ENCODE measurements around the gene KRT85. TPM values are rescaled to one million over a fixed set of nuclear protein-coding genes. Genes with fewer than 3 reads are reported as not detected.
A peak's percentile ranks its signal among the peaks of the same experiment; 100 is the strongest.

The KRT85 gene
- total RNA-seq, 1 experiment from 2014 or later: not detected

- Histone ChIP-seq H3K4me1 (replicated peaks; ENCODE audit: insufficient read depth) (no peaks in the 10 kb centered on the region), H3F3A (ENCODE audit: insufficient read depth, low read depth) (no peaks in the 10 kb centered on the region), H3K27me3 (ENCODE audit: insufficient read depth, low read depth) (no peaks in the 10 kb centered on the region), H3K27ac (no peak overlapping the region), H2AFZ (no peak overlapping the region), H3K4me2 (no peak overlapping the region), H3K9me3 (ENCODE audit: insufficient read depth, low read depth) (no peaks in the 10 kb centered on the region), H4K20me1 (ENCODE audit: insufficient read depth) (no peaks in the 10 kb centered on the region), H3K79me2 (ENCODE audit: low read depth) (no peaks in the 10 kb centered on the region), H3K36me3 (ENCODE audit: low read depth) (no peaks in the 10 kb centered on the region), H3K4me3 (no peak overlapping the region), H3K9me2 (ENCODE audit: insufficient read depth) (no peaks in the 10 kb centered on the region)
- POLR2A ChIA-PET (ENCODE audit: unreplicated experiment): no interaction called here
- intact Hi-C loops (cut with micrococcal nuclease; ENCODE audit: unreplicated experiment): no loop called here
- no peak for TF ChIP-seq CTCF (conservative IDR thresholded peaks at IDR 0.05)
- no peak for TF ChIP-seq EZH2 (IDR thresholded peaks at IDR 0.05; ENCODE audit: low read depth)
- CTCF ChIA-PET: no interaction called here
- BruUV-seq (replicated peaks): no TSS peak
- no peak for DNase-seq
These were observed 15.6 kb upstream of the KRT85 start for GRCh38 chr12:52382854-52383253.

- H3K4me2 ChIP-seq: no peak overlapping the region
- no peaks in the 10 kb centered on the region for H3K4me1 ChIP-seq (replicated peaks; ENCODE audit: insufficient read depth)
- ChIA-PET CTCF (no interaction called here), POLR2A (ENCODE audit: unreplicated experiment) (no interaction called here)
- H3K36me3 ChIP-seq (ENCODE audit: low read depth): no peaks in the 10 kb centered on the region
- no peaks in the 10 kb centered on the region for H3K9me2 ChIP-seq (ENCODE audit: insufficient read depth)
- no peaks in the 10 kb centered on the region for H3K79me2 ChIP-seq (ENCODE audit: low read depth)
- TF ChIP-seq EZH2 (IDR thresholded peaks at IDR 0.05; ENCODE audit: low read depth) (no peak), CTCF (conservative IDR thresholded peaks at IDR 0.05) (no peak)
- no peak overlapping the region for H3K4me3 ChIP-seq
- H3K27ac ChIP-seq: no peak overlapping the region
- BruUV-seq (replicated peaks): no TSS peak
- H3K27me3 ChIP-seq (ENCODE audit: insufficient read depth, low read depth): no peaks in the 10 kb centered on the region
- H3K9me3 ChIP-seq (ENCODE audit: insufficient read depth, low read depth): no peaks in the 10 kb centered on the region
- H3F3A ChIP-seq (ENCODE audit: insufficient read depth, low read depth): no peaks in the 10 kb centered on the region
- DNase-seq: no peak
- H2AFZ ChIP-seq: no peak overlapping the region
- no peaks in the 10 kb centered on the region for H4K20me1 ChIP-seq (ENCODE audit: insufficient read depth)
- intact Hi-C loops (cut with micrococcal nuclease; ENCODE audit: unreplicated experiment): no loop called here
These were observed 13.9 kb upstream of the KRT85 start for GRCh38 chr12:52381206-52381605.

- BruUV-seq (replicated peaks): no TSS peak
- H4K20me1 ChIP-seq (ENCODE audit: insufficient read depth): no peaks in the 10 kb centered on the region
- DNase-seq: peak in 1 of 2 experiments; percentile 47
- no peaks in the 10 kb centered on the region for H3K9me2 ChIP-seq (ENCODE audit: insufficient read depth)
- TF ChIP-seq EZH2 (IDR thresholded peaks at IDR 0.05; ENCODE audit: low read depth) (no peak), CTCF (conservative IDR thresholded peaks at IDR 0.05) (peak; percentile 56)
- ChIA-PET CTCF (interaction anchor here (0.6 kb wide), 1 partner anchor 185 kb away, joined by 3 read pairs; no protein-coding TSS in a partner anchor), POLR2A (ENCODE audit: unreplicated experiment) (no interaction called here)
- no peaks in the 10 kb centered on the region for H3K4me1 ChIP-seq (replicated peaks; ENCODE audit: insufficient read depth)
- H3K9me3 ChIP-seq (ENCODE audit: insufficient read depth, low read depth): no peaks in the 10 kb centered on the region
- intact Hi-C loops (cut with micrococcal nuclease; ENCODE audit: unreplicated experiment): no loop called here
- H3K4me2 ChIP-seq: no peak overlapping the region
- H3K27ac ChIP-seq: no peak overlapping the region
- H3K79me2 ChIP-seq (ENCODE audit: low read depth): no peaks in the 10 kb centered on the region
- no peaks in the 10 kb centered on the region for H3K27me3 ChIP-seq (ENCODE audit: insufficient read depth, low read depth)
- H3K4me3 ChIP-seq: no peak overlapping the region
- H2AFZ ChIP-seq: no peak overlapping the region
- H3F3A ChIP-seq (ENCODE audit: insufficient read depth, low read depth): no peaks in the 10 kb centered on the region
- no peaks in the 10 kb centered on the region for H3K36me3 ChIP-seq (ENCODE audit: low read depth)
These were observed 13.0 kb upstream of the KRT85 start for GRCh38 chr12:52380271-52380694.

Measured in PC-9 (cell line).